OCI-LY3 (cell line): ENCODE results near the gene NXT1.

Experiments used
- EZH2phosphoT487 ChIP-seq: fragments of 200-600 bp; shearing (Covaris generic); IDR thresholded peaks from 2 replicates; pipeline ENCODE4 v1.6.1; 2018; ENCODE audit warnings: antibody characterized with exemption, mixed run types, low read depth
- TF ChIP-seq, protein P1 (sequence below): fragments of 200-600, 300-600 bp; sonication (generic); IDR thresholded peaks from 2 replicates; pipeline ENCODE4 v1.5.1; 2014; ENCODE audit warnings: antibody characterized with exemption, low read length, low read depth

DNA sequence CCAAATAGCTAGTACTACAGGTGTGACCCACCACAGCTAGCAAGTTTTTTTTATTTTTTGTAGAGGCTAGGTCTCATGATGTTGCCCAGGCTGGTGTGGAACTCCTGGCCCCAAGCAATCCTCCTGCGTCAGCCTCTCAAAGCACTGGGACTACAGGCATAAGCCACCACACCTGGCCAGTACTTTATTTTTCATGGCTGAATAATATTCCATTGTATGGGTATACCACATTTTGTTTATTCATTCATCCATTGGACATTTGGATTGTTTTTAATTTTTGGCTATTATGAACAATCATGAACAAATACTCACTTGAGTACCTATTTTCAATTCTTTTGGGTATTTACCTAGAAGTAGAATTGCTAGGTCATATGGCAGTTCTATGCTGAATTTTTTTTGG is 7.0 kb upstream of the NXT1 start:
- TF ChIP-seq, protein P1, sequence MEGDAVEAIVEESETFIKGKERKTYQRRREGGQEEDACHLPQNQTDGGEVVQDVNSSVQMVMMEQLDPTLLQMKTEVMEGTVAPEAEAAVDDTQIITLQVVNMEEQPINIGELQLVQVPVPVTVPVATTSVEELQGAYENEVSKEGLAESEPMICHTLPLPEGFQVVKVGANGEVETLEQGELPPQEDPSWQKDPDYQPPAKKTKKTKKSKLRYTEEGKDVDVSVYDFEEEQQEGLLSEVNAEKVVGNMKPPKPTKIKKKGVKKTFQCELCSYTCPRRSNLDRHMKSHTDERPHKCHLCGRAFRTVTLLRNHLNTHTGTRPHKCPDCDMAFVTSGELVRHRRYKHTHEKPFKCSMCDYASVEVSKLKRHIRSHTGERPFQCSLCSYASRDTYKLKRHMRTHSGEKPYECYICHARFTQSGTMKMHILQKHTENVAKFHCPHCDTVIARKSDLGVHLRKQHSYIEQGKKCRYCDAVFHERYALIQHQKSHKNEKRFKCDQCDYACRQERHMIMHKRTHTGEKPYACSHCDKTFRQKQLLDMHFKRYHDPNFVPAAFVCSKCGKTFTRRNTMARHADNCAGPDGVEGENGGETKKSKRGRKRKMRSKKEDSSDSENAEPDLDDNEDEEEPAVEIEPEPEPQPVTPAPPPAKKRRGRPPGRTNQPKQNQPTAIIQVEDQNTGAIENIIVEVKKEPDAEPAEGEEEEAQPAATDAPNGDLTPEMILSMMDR: no peak
- no peak for TF ChIP-seq EZH2phosphoT487
